Activated B cell treated with CpG ODN at 0.5 μM for 24 hours (primary cell): Measurements from ENCODE around the gene DOLPP1. TPM values are rescaled to one million over a fixed set of nuclear protein-coding genes. Genes with fewer than 3 reads are reported as not detected.
"Not testable (repeated sequence)": the region's sequence is repeated elsewhere in the genome, so short reads cannot be mapped to it uniquely, and the experiment has no call there.

Experiments used
- ATAC-seq: fragments of 200-7000 bp; cut with Tn5 transposase; one replicate; pipeline ENCODE4 v1.10.0; 2021; ENCODE audit warnings: low read depth, mild to moderate bottlenecking, moderate library complexity
- CTCF ChIA-PET: fragments of 350-600 bp; sonication (Branson Sonifier 250); formaldehyde crosslinking; loops from one replicate; lab custom pipeline; 2021; ENCODE audit warnings: antibody characterized with exemption; lab: Charles Lee
- POLR2A ChIA-PET: fragments of 350-600 bp; sonication (Branson Sonifier 250); formaldehyde crosslinking; loops from one replicate; lab custom pipeline; 2021; ENCODE audit warnings: antibody characterized with exemption; lab: Charles Lee
- DNase-seq: peaks from one replicate; pipeline ENCODE4 v3.0.0; 2022
- H3K27ac Mint-ChIP-seq: one replicate; pipeline ENCODE4 v1.8.0; 2020; ENCODE audit warnings: mixed read lengths
- H3K27me3 Mint-ChIP-seq: one replicate; pipeline ENCODE4 v1.8.0; 2021; ENCODE audit warnings: mixed read lengths
- H3K36me3 Mint-ChIP-seq: one replicate; pipeline ENCODE4 v1.8.0; 2021; ENCODE audit warnings: low read depth, mixed read lengths
- H3K4me1 Mint-ChIP-seq: one replicate; pipeline ENCODE4 v1.8.0; 2021; ENCODE audit warnings: mixed read lengths
- H3K4me3 Mint-ChIP-seq: one replicate; pipeline ENCODE4 v1.8.0; 2020; ENCODE audit warnings: mild to moderate bottlenecking, mixed read lengths
- H3K9me3 Mint-ChIP-seq: one replicate; pipeline ENCODE4 v1.8.0; 2020; ENCODE audit warnings: mixed read lengths
- CTCF ChIP-seq: fragments of 200-600 bp; IDR thresholded peaks from one replicate; pipeline ENCODE4 v1.8.0; 2022; ENCODE audit warnings: antibody characterized with exemption, mild to moderate bottlenecking
- intact Hi-C: fragments of 100-400 bp; cut with micrococcal nuclease; formaldehyde crosslinking; loops from one replicate; pipeline ENCODE4 v1.15.1; 2024
- total RNA-seq: library from RNA; stranded (reverse); gene quantifications from 2 replicates; pipeline ENCODE4 v1.2.3, GENCODE V29; 2022

Gene DOLPP1
- total RNA-seq, 1 donor from 2014 or later: 10.9 TPM

DNA sequence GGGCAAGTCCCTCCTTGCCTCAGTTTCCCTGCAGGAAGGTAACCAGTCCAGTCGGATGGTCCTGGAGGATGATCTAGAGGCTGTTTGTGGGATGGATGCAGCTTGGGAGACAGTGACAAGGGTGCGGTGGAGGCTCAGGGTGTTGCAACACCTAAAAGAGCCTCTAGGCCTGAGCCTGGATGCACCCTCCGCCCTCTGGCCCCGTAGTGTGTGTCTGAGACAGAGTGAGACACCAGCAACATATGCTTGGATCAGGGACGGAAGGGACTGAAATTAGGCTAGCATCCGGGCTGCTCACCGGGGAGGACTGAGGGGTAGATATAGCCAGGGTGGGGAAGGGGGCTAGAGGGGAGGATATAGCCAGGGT is 28.6 kb downstream of the DOLPP1 start:
- CTCF ChIA-PET: no interaction called here

DNA sequence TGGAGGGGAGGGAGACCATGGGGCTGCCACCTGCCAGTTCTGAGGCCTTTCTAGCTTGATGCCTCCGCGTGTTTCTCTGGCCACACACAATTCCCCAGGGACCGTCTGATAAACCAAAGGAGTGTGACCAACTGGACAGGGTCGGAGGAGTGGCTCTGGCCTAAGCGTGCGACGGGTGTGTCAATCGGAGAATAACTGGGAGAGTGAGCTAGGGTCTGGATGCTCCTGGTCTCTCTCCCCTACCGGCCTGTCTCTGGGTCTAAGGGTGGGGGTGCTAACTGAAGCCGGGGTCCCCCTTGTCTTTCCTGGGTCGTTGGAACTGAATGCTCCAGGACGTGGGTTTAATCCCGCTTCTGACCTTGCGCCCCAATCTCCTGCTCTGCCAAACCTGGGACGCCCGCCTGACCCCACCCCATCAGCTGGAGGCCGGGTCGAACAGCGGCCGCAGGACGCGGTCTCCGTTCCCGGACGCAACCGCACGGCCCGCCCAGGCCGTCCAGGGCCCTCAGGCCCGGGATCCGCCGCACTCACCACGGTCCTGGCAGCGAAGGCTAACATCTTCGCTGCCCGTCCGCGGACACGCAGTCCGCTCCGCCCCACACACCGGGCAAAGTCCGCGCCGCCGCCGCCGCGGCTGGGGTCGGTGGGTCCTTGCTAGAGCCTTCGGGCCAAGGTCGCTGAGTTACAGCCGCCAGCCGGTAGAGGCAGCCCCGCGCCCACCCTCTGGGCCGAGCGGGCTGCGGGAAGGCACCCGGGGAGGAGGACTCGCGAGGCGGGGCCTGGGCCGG is 29.2 kb downstream of the DOLPP1 start:
- TF ChIP-seq CTCF: no peak
- peak overlapping the region; percentile 75 for H3K4me3 Mint-ChIP-seq
- no peak overlapping the region for H3K27ac Mint-ChIP-seq
- CTCF ChIA-PET: no interaction called here
- no peaks in the 10 kb centered on the region for H3K9me3 Mint-ChIP-seq
- intact Hi-C loops: loop anchor here (1.0 to 5.0 kb wide), 3 partner anchors 29 to 66 kb away; partner anchors contain the start of gene DOLPP1
- H3K4me1 Mint-ChIP-seq: peaks cover 36% of the 10 kb centered on the region
- ATAC-seq (no peak), DNase-seq (no peak)
- POLR2A ChIA-PET: interaction anchor here (0.6 to 3.3 kb wide), 6 partner anchors 12 to 516 kb away, joined by 3 to 27 read pairs (median 4); partner anchors contain the start of genes DOLPP1 and NTMT1
- no peaks in the 10 kb centered on the region for H3K27me3 Mint-ChIP-seq
- peaks cover 4% of the 10 kb centered on the region for H3K36me3 Mint-ChIP-seq

More for the DNA sequence above, 28.6 kb downstream of the DOLPP1 start:
- TF ChIP-seq CTCF: no peak
- Mint-ChIP-seq H3K4me3 (peak overlapping the region; percentile 74), H3K4me1 (peaks cover 31% of the 10 kb centered on the region), H3K27ac (peak overlapping the region; percentile 59), H3K9me3 (no peaks in the 10 kb centered on the region), H3K36me3 (peaks cover 4% of the 10 kb centered on the region), H3K27me3 (no peaks in the 10 kb centered on the region)
- ATAC-seq: no peak
- POLR2A ChIA-PET: interaction anchor here (0.6 to 3.3 kb wide), 2 partner anchors 11 to 29 kb away, joined by 4 to 27 read pairs; partner anchors contain the start of gene DOLPP1
- intact Hi-C loops: no loop called here
- no peak for DNase-seq

- no peaks in the 10 kb centered on the region for H3K27me3 Mint-ChIP-seq
- H3K4me1 Mint-ChIP-seq: peaks cover 39% of the 10 kb centered on the region
- peaks cover 4% of the 10 kb centered on the region for H3K36me3 Mint-ChIP-seq
- intact Hi-C loops: loop anchor here (1.0 to 5.0 kb wide), 5 partner anchors 29 to 83 kb away; partner anchors contain the start of genes DOLPP1 and SH3GLB2
- H3K4me3 Mint-ChIP-seq: peak within 1 kb of the TSS; percentile 95
- no peak for TF ChIP-seq CTCF
- CTCF ChIA-PET: no interaction called here
- peak within 1 kb of the TSS; percentile 95 for H3K27ac Mint-ChIP-seq
- DNase-seq (peak; percentile 91), ATAC-seq (peak; percentile 88)
- POLR2A ChIA-PET: interaction anchor here (0.9 to 3.3 kb wide), 6 partner anchors 26 to 515 kb away, joined by 3 to 27 read pairs (median 4); partner anchors contain the start of genes DOLPP1 and NTMT1
- H3K9me3 Mint-ChIP-seq: no peaks in the 10 kb centered on the region
Measured at GRCh38 chr9:129110740-129111527, 30.0 kb downstream of the DOLPP1 start, which contains the start of the genes CRAT and PTPA. Gene CRAT, minus strand, starts transcription at chr9:129110793. Its CDS starts 284 bp downstream, at chr9:129110509. Gene PTPA, plus strand, starts transcription at chr9:129111415. Its CDS starts 186 bp downstream, at chr9:129111601.

- ATAC-seq: peak; percentile 6
- no peak for DNase-seq
- H3K4me1 Mint-ChIP-seq: peaks cover 39% of the 10 kb centered on the region
- intact Hi-C loops: loop anchor here (1.0 to 5.0 kb wide), 3 partner anchors 29 to 83 kb away; partner anchors contain the start of gene SH3GLB2
- H3K27me3 Mint-ChIP-seq: no peaks in the 10 kb centered on the region
- POLR2A ChIA-PET: interaction anchor here (0.6 to 3.3 kb wide), 6 partner anchors 20 to 514 kb away, joined by 3 to 27 read pairs (median 4); partner anchors contain the start of genes DOLPP1 and NTMT1
- peaks cover 4% of the 10 kb centered on the region for H3K36me3 Mint-ChIP-seq
- no peak for TF ChIP-seq CTCF
- CTCF ChIA-PET: no interaction called here
- peak overlapping the region; percentile 95 for H3K4me3 Mint-ChIP-seq
- H3K9me3 Mint-ChIP-seq: no peaks in the 10 kb centered on the region
- H3K27ac Mint-ChIP-seq: peak overlapping the region; percentile 95
Measured at GRCh38 chr9:129111528-129112151, 30.7 kb downstream of the DOLPP1 start.

GRCh38 chr9:129112526-129112925 is 31.6 kb downstream of the DOLPP1 start:
- not testable (repeated sequence) for DNase-seq, H3K27me3 Mint-ChIP-seq, H3K27ac Mint-ChIP-seq, H3K9me3 Mint-ChIP-seq, ATAC-seq, H3K36me3 Mint-ChIP-seq
- ChIA-PET CTCF (interaction anchor here (1.2 kb wide), 1 partner anchor 19 kb away, joined by 3 read pairs; no protein-coding TSS in a partner anchor), POLR2A (interaction anchor here (0.6 to 1.6 kb wide), 3 partner anchors 30 to 449 kb away, joined by 4 to 7 read pairs (median 5); no protein-coding TSS in a partner anchor)
- peak overlapping the region; percentile 95 for H3K4me3 Mint-ChIP-seq
- intact Hi-C loops: loop anchor here (5.0 kb wide), 1 partner anchor 45 kb away; no protein-coding TSS in a partner anchor
- peaks cover 39% of the 10 kb centered on the region for H3K4me1 Mint-ChIP-seq
